ENCODE measurements around the gene C5orf15.

DNA sequence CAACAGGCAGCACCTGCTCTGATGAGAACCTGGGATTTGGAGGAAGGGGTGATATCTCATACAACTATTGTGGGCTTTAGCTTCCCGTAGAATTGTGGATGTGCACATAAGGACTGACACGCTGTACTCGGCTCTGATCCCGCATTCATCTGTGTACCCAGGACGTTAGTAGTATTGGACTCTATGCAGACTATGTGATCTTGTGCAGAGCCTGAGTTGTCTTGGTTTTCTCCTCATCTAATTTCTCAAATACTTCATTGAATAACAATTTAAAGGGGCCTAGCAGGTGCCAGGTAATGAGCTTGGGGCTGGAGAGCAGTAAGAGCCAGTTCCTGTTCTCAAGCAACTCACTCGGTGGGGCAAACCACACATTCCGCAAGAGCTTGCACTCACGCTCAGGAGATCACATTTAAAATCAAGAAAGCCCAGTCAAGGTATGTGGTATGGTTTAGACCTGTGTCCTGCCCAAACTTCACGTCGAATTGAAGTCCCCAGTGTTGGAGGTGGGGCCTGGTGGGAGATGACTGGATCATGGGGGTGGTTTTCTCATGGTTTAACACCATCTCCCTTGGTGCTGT lies 14.8 kb downstream of the C5orf15 start:
- TF ChIP-seq, protein P1, sequence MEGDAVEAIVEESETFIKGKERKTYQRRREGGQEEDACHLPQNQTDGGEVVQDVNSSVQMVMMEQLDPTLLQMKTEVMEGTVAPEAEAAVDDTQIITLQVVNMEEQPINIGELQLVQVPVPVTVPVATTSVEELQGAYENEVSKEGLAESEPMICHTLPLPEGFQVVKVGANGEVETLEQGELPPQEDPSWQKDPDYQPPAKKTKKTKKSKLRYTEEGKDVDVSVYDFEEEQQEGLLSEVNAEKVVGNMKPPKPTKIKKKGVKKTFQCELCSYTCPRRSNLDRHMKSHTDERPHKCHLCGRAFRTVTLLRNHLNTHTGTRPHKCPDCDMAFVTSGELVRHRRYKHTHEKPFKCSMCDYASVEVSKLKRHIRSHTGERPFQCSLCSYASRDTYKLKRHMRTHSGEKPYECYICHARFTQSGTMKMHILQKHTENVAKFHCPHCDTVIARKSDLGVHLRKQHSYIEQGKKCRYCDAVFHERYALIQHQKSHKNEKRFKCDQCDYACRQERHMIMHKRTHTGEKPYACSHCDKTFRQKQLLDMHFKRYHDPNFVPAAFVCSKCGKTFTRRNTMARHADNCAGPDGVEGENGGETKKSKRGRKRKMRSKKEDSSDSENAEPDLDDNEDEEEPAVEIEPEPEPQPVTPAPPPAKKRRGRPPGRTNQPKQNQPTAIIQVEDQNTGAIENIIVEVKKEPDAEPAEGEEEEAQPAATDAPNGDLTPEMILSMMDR (IDR thresholded peaks at IDR 0.05), result no peak
- TF ChIP-seq POLR2A (IDR thresholded peaks at IDR 0.05) (no peak), POLR2AphosphoS5 (IDR thresholded peaks at IDR 0.05) (no peak)

Measured in stomach (tissue), 4 donors.